Astrocyte (in vitro differentiated cells and primary cell): ENCODE results near the gene MMD.

Source experiments
- EZH2 ChIP-seq: IDR thresholded peaks from 2 replicates; pipeline ENCODE4 v1.6.1; 2012; ENCODE audit warnings: mild to moderate bottlenecking, low read length, inconsistent platforms; ENCODE audit not compliant: insufficient read depth
- TF ChIP-seq, protein P1 (sequence below): IDR thresholded peaks from 2 replicates; pipeline ENCODE4 v1.5.1; 2011; ENCODE audit warnings: low read depth, mild to moderate bottlenecking, inconsistent platforms, low read length, moderate library complexity; ENCODE audit not compliant: insufficient read depth

DNA sequence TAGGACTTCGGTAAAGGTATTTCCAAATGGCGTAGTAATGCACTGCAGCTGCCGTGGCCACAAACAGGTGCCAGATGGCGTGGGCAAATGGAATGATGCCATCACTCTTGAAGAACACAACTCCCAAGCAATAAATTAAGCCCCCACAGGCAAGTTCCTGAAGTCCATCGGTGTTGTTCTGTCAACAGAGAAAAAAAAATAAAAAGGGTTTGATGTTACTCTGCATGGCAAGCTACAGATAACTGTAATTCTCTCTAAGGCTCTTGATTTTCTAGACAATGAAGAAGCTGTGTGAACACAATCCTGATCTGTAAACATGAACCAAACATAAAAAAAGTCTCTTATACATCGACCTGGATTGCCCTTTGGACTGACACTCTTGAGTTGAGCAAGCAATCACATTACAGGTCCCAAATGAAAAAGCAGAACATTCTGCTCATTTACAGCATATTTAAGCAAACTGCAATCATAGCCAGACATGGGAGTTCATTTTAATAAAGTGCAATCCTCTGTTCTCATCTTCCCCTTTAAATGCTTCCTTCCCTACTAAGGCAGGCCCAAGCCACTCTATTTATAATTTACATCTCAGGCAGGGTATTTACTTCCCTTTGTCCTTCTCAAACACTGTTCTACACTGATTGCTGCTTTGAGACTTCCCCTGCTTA is 27.1 kb downstream of the MMD start:
- TF ChIP-seq, protein P1, sequence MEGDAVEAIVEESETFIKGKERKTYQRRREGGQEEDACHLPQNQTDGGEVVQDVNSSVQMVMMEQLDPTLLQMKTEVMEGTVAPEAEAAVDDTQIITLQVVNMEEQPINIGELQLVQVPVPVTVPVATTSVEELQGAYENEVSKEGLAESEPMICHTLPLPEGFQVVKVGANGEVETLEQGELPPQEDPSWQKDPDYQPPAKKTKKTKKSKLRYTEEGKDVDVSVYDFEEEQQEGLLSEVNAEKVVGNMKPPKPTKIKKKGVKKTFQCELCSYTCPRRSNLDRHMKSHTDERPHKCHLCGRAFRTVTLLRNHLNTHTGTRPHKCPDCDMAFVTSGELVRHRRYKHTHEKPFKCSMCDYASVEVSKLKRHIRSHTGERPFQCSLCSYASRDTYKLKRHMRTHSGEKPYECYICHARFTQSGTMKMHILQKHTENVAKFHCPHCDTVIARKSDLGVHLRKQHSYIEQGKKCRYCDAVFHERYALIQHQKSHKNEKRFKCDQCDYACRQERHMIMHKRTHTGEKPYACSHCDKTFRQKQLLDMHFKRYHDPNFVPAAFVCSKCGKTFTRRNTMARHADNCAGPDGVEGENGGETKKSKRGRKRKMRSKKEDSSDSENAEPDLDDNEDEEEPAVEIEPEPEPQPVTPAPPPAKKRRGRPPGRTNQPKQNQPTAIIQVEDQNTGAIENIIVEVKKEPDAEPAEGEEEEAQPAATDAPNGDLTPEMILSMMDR = no peak
- TF ChIP-seq EZH2 = no peak
